HG03135 (cell line): ENCODE data around the gene ADARB2.
"Not testable (repeated sequence)": the region's sequence is repeated elsewhere in the genome, so short reads cannot be mapped to it uniquely, and the experiment has no call there.

ENCODE experiments used
- ATAC-seq: cut with Tn5 transposase; IDR thresholded peaks from one replicate; pipeline ENCODE4 v1.9.1; 2021; ENCODE audit warnings: mild to moderate bottlenecking, moderate library complexity; ENCODE audit not compliant: unreplicated experiment

ADARB2 gene

DNA sequence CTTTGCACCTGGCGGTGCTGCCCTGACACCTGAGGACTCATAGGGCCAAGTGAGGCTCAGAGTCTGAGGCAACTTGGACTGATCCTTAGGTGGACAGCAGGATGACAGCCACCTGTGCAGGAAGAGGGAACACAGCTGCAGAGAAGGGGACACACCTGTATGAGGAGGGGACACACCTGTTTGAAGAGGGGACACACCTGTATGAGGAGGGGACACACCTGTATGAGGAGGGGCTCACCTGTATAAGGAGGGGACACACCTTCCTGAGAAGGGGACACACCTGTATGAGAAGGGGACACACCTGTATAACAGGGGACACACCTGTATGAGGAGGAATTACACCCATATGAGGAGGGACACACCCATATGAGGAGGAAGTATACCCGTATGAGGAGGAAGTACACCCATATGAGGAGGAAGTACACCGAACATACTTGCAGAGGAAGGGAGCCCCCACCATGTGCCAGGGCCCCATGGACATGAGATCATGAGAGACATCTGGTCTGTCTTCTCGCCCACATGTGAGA lies 285.9 kb downstream of the ADARB2 start:
- no peak for ATAC-seq

GRCh38 chr10:1449572-1450205 lies 287.6 kb downstream of the ADARB2 start:
- ATAC-seq: no peak

DNA sequence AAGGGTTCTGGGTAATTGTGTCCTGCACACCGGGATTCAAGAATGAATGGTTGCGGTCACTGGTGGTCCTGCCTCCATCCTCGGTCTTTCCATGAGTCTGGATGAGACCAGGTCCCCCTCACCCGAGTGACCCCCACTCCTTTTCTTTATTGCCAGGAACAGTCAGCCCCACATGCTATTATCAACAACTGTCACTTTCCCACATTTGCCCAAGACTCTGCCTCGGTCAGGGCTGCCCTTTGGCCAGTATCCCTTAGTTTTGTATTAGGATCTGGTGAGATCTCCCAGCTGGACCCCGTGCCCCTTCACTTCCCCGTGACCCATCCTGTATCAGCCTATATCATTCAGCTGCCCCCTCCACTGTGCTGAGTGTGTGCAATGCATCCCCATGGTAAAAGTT lies 288.3 kb downstream of the ADARB2 start:
- ATAC-seq: no peak

DNA sequence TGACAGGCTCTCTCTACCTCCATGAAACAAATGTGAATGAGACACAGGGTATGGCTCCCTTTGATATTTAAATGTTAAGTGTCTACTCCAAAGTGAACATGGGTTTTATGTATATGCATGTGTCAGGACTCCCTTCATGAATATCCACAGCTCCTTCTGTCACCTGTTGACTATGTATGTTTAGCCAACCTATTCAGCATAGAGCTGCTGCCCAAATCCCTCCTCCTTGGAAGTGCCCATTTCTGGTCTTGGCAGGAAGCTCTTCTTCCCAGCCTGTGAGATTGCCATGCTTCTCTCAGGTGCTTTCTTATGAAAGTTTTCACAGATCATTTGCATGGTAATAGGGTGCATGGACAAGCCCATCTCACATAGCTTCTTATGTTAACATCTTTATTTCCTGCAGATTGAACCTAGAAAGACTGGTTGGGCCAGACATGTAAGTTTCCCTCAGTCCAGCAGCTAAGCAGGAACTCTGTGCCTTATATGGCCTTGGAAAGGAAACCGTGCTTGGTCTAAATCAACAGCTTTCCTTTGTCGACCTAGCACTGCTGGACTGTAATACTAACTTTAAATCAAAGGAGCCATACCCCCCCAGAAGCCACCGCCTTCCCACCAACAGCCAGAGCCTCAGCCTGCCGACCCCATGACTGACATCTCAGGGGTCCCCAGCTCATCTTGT lies 288.9 kb downstream of the ADARB2 start:
- ATAC-seq: no peak

- ATAC-seq: no peak
These were observed 292.5 kb downstream of the ADARB2 start for GRCh38 chr10:1444826-1445225.

- ATAC-seq: no peak
These were observed 296.4 kb downstream of the ADARB2 start for GRCh38 chr10:1440897-1441296.

DNA sequence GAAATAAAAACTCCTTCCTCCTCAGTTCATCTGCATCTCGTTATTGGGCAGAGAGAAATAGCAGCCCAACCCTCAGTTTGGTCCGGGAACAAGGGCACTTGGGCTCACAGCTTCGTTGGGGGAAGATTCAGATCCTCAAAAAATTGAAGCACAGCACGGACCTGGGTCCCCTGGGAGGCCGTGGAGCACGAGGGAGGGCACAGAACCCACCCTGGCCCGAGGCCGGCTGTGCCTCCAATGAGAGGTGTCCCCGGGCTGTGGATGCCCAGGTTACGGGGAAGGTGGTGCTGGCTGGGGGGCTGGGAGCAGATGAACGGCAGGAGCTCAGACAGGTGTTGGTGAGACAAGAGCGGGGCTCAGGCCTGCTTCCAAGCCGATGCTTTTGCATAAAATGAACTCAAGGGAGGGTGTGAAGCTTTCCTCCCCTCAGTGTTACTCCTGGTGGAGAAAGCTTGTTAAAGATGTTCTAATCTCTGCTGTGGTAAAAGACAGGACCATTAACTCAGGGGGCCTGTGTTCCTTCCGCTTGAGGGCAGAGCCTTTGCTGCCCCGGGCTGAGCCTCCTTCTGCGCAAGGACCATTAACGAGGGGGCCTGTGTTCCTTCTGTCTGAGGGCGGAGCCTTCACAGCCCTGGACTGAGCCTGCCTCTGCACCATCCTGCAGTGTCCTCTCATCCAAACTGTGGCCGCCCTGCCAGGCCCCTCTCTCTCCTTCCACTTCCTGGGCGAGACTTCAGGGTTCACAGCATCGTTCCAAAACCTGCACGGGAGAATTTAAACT lies 302.2 kb downstream of the ADARB2 start:
- ATAC-seq: no peak

GRCh38 chr10:1434202-1434601 lies 303.1 kb downstream of the ADARB2 start:
- no peak for ATAC-seq

DNA sequence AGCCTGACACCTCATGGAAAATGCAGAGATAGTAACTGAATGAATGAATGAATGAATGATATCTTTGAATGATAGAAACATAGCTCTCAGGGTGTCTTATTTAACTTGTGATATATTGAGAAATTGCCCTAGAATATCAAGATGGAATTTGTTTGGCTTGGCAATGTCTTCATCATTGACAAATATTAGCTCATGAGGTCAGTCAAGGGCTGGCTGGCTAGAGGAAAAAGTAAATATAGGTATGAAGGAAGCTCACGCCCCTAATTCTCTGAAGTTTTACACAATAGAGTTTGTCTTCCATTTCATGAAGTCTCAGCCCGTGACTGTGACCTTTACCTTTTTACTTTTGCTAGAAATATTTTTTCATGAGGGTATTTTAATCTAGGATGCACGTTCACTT lies 305.2 kb downstream of the ADARB2 start:
- ATAC-seq: no peak

- no peak for ATAC-seq
These were observed 306.1 kb downstream of the ADARB2 start for GRCh38 chr10:1431229-1431628.

GRCh38 chr10:1427521-1428186 lies 309.7 kb downstream of the ADARB2 start:
- not testable (repeated sequence) for ATAC-seq

DNA sequence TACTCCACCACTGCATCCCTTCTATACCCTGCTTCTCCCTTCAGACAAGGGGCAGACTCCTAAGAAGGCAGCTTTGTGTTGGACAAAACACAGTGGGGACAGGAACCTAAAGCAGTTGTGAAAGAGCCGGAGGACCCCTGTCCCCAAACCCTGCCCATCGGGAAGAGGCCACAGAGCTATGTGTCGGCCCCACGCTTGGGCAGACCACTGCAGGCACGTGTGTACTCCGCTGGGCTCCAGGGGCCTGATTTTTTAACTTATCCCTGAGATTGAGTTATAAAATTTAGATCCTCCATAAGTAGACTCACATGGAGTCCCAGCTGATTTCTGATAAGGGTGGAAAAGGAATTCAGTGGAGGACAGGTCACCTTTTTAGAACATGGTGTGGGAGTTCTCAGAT lies 310.5 kb downstream of the ADARB2 start:
- ATAC-seq: no peak

DNA sequence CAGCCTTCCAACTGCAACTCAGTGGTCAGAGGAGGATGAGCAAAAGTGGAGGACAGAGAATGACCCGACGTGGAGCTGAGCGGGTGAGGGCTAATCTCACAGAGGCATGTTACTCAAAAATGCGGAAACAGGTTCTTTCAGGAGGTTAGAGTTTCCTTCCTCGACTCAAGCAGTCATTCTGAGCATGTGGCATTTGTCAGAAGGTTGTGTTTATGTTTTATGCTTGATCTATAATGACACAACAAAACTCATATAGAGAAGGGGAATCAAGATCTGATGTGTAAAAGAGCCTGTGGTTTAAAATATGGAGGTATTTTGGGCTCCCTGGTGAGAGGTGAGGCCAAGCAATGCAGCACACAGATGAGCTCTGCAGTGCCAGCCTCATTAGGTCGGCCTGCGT lies 311.4 kb downstream of the ADARB2 start:
- peak; percentile 72 for ATAC-seq

- no peak for ATAC-seq
These were observed 312.7 kb downstream of the ADARB2 start for GRCh38 chr10:1424648-1425047.

DNA sequence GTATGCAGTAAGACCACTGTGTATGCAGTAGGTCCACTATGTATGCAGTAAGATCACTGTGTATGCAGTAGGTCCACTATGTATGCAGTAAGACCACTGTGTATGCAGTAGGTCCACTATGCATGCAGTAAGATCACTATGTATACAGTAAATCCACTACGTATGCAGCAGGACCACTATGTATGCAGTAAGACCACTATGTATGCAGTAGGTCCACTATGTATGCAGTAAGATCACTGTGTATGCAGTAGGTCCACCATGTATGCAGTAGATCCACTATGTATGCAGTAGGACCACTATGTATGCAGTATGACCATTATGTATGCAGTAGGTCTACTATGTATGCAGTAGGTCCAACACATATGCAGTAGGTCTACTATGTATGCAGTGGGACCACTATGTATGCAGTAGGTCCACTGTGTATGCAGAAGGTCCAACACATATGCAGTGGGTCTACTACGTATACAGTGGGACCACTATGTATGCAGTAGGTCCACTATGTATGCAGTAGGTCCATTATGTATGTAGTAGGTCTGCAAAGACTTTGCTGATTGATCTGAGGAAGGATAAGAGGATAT lies 313.6 kb downstream of the ADARB2 start:
- ATAC-seq: no peak

GRCh38 chr10:1422275-1422674 lies 315.1 kb downstream of the ADARB2 start:
- no peak for ATAC-seq

DNA sequence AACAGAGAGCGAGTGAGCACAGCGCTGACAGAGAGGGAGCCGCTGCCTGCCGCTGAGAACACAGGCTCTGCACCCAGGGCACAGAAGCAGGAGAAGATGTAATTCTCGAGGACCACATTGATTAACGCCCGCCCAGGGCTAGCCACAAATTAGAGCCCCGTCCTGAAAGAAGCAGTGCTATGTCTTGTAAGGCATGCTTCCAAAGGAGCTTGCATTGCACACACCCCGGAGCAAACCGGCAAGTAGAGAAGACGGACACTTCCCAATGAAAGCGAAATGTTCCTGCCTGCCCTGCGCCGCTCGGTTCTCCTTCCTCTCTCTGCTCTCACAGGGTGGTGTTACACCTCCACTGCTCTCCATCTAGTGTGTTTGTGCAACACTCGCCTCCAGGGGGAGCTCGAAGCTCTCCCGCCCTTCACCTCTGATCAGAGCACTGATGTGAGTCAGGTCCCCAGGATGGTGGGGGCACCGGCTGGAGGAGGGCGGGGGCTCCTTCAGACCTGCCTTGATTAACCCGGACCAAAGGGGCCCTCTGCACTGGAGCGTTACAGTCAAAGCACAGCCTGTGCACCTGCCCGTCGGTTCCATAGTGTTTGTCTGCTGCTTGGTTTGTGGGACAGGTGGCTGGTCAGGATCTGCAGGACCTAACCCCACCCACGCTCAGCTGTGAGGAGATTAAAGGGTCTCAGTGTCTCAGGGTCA lies 316.5 kb downstream of the ADARB2 start:
- peak; percentile 82 for ATAC-seq

DNA sequence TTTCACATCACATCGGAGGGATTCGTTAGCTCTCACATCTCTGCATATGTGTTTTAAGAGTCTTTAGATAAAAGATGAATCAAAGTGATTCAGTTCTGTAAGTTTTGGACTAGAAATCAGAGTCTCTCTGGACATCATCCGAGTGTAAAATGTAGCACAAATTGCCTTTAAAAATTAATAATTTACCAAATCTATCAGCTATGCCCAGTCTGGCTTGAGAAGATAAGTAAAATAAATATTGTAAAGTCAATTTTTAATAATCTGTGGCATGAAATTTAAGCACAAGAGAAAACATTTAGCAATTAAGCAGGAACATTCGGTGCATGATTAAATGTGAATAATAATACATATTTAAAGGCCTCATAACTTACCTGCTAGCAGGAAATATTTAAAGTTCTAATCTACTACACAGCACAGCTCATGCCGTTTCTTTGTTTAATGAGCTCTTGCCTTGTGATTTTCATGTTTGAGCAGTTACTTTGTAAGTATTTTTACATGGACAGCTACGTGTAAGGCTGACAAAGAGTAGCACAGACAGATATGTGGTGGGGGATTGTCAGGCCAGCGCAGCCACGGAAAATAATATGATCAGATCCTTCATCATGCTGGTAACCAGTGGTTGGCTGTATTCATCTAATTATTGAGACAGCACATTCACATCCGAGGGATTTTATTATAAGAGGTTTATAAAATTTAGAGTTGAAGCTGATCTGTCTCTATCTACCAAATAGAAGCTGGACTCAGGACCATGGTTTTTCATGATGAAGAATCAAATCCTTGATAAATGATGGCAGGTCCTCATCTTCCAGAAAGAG lies 317.3 kb downstream of the ADARB2 start:
- no peak for ATAC-seq

- no peak for ATAC-seq
These were observed 319.2 kb downstream of the ADARB2 start for GRCh38 chr10:1418031-1418550.
